Thyroid gland (tissue), 4 donors: Measurements from ENCODE around the gene MYL3.

Experiments
- CTCF ChIP-seq, 6 experiments: fragments of 200-600 bp in 3 of 6; fragments of 450-650 bp in 3 of 6; sonication (generic) in 3 of 6; IDR thresholded peaks; one replicate each; pipeline ENCODE4 v1.5.1; 2016 to 2019; ENCODE audit warnings: antibody characterized with exemption in 6 of 6, mild to moderate bottlenecking in 2 of 6, inconsistent platforms in 1 of 6, moderate library complexity in 1 of 6
- POLR2A ChIP-seq, 2 donors: fragments of 450-650 bp; IDR thresholded peaks; one replicate each; pipeline ENCODE4 v1.6.1; 2017; ENCODE audit warnings: antibody characterized with exemption in 2 of 2, mild to moderate bottlenecking in 2 of 2, moderate library complexity in 1 of 2

- TF ChIP-seq CTCF (IDR thresholded peaks at IDR 0.05) (no peak), POLR2A (IDR thresholded peaks at IDR 0.05) (no peak)
These were observed 26.3 kb upstream of the MYL3 start for GRCh38 chr3:46889381-46890110.
